HG02852 (cell line): Measurements from ENCODE around the gene LYAR.

Experiments used
- ATAC-seq: cut with Tn5 transposase; IDR thresholded peaks from one replicate; pipeline ENCODE4 v1.9.1; 2021; ENCODE audit warnings: mild to moderate bottlenecking, moderate library complexity; ENCODE audit not compliant: unreplicated experiment

Gene LYAR, protein sequence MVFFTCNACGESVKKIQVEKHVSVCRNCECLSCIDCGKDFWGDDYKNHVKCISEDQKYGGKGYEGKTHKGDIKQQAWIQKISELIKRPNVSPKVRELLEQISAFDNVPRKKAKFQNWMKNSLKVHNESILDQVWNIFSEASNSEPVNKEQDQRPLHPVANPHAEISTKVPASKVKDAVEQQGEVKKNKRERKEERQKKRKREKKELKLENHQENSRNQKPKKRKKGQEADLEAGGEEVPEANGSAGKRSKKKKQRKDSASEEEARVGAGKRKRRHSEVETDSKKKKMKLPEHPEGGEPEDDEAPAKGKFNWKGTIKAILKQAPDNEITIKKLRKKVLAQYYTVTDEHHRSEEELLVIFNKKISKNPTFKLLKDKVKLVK

DNA sequence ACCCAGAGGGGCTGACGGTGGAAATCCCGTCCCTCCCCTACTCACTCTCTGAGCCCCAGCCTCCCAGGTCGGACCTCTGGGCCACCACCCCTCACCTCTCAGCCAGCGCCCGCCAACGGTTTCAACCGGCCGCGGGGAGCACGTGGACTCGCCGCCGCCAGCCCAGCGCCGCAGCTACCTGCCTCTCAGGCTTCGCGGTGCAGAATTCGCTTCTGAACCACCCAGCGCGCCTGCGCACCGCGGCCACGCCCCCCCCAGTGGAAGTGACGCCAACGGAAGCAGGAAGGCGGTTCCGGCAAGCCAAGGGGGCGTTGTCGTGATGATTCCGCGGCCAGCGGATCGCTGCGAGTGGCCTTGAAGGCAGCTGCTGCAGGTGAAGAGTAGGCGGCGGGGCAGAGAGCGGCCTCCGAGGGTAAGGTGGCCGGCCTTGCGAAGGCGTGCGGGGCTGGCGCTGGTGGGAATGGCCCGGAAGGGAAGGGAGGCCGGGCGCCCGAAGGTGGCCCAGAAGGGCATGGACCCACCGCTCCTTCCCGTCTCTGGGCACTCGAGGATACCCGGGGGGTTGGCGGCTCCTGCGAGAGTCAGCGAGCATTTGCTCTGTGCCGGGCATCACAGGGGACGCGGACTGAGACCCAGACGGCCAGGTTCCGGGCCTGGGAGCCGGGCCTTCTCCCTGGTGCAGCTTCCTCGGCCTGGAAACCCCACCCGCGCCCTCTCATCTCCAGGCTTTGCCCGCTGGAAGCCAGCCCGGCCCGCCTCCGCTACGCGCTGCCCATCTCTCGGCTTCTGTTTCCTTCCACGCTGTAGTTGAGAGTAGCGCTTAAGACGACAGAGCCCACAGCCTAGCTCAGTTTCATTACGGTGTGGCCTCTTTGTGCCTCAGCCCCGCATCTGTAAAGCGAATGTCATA lies at the start of gene LYAR, which contains the start of gene ZBTB49:
LYAR (minus strand) TSS at position 214 of the 910 bp plus-strand sequence. CDS start 6,412 bp downstream, outside the sequence.
ZBTB49 (plus strand) TSS at position 311 of the 910 bp plus-strand sequence. CDS start 9,695 bp downstream, outside the sequence.
- peak; percentile 93 for ATAC-seq

DNA sequence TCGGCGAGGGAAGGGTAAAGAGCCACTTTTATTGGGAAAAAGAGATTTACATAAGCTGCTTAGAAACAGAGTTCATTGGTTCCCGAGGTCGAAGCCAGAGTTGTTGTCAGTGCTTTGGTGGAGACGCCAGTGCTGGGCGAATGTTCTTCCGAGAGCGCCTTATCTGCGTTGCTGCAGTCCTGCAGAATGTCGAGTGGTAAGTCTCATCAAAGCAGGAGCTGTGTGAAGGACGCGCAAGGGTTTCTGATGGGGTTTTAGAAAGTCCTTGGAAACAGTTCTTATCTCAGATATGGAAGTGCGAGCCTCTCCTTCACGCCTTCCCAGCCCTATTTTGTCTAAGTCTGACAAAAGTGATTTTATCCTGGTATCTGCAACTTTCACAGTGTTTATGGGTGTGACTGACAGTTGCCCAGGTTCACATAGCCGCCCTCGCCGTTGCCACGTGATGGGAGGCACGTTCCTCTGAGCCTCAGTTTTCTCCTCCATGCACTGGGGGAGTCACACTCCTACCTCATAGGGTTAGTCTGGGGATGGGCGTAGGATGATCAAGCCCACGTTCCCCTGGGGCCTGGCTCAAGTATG lies 49.6 kb upstream of the LYAR start:
- no peak for ATAC-seq

DNA sequence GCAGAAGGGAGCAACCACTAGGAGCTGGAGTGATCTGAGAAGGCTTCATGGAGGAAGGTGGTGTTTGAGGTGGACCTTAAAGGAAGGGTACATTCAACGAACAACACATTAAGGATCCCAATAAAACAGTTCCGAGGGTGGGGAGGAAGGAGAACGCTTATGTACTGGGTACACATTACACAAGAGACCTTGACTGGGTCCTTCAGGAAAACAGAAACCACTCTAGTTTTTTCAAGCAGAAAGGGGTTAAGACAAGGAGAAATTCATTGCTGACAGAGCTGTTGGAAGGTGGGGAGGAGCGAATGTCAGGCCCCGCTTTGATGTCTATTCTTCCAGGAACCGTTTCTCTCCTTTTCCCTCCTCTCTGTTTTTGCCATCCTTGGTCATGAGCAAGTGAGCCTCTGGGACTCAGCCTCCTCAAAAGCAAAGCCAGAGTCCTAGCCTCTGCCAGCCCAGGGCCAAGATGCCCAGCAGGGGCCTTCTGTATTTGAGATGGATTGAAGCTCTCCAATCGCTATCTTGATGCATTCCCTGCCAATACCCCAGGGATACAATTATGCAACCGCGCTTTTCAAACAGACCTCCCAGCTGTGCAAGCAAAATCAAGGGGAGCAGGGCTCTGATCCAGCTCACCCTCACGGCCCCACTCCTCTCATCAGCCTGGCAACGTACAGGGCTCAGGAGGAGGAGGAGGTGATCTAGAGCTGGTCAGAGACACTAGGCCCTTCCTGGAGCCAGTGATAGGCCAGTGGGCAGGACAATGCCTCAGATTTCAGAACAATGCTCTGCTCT lies 48.5 kb upstream of the LYAR start:
- ATAC-seq, result no peak

DNA sequence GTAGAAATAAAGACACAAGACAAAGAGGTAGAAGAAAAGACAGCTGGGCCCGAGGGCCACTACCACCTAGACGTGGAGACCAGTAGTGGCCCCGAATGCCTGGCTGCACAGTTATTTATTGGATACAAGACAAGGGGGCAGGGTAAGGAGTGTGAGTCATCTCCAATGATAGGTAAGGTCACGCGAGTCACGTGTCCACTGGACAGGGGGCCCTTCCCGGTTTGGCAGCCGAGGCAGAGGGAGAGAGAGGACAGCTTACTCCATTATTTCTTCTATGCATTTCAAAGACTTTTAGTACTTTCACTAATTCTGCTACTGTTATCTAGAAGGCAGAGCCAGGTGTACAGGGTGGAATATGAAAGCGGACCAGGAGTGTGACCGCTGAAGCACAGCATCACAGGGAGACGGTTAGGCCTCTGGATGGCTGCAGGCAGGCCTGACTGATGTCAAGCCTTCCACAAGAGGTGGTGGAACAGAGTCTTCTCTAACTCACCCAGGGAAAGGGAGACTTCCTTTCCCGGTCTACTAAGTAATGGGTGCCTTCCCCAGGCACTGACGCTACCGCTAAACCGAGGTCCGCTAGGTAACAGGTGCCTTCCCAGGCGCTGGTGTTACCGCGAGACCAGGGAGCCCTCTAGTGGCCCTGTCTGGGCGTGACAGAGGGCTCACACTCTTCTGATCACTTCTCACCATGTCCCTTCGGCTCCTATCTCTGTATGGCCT lies 45.0 kb upstream of the LYAR start:
- ATAC-seq, result peak; percentile 64

DNA sequence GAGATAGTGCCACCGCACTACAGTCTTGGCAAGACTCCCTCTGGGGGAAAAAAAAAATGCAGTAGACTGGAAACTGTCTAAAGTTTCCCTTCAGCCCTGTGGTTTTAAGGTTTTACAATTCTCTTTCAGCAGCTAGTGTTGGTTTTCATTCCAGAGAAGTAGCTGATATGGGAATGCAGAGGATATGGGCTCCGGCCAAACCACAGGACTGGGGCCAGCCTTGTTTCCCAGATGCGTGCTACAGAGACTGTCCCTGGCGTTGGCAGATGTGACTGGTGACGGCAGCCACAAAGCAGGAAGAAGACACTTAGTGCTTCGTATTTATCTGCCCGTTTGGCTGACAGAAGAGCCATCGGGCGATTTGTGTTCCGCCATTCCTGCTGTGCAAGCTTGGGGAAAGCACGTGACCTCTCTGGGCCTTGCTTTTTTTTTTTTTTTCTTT lies 43.3 kb upstream of the LYAR start:
- ATAC-seq, result no peak

DNA sequence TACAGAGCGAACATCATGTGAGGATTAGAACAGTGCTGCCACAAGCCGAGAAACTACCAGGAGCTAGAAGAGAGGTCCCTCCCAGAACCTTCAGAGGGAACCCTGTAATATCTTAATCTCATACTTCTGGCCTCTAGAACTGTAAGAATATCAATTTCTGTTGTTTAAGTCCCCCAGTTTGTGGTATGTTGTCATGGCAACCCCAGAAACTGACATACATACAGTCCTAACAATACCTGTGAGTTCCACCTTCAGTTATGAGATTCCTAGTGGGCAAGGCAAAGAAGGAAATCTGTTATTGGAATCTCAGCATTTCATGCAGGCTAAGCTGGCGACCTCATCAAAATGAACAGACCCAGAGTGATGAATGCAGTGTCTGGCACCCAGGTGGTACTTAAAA lies 42.6 kb upstream of the LYAR start:
- ATAC-seq, result no peak

DNA sequence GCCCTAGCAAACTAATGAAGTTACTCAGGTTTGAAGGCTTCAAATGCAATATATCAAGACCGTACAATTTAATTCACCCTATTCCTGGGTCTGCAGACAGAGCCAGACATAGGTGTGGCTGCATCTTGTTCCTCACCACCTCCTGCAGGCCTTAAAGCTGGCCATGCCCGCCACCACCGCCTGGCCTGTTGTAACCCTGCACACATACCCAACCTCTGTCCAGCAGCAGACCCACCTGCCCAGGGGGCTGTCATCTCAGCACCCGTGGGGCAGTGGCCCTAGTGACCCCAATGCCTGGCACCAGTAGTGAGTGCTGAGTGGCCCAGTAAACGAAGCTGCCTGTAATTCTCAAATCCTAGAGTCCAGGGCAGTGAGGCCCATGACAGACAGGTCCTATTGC lies 40.8 kb upstream of the LYAR start:
- ATAC-seq, result no peak

DNA sequence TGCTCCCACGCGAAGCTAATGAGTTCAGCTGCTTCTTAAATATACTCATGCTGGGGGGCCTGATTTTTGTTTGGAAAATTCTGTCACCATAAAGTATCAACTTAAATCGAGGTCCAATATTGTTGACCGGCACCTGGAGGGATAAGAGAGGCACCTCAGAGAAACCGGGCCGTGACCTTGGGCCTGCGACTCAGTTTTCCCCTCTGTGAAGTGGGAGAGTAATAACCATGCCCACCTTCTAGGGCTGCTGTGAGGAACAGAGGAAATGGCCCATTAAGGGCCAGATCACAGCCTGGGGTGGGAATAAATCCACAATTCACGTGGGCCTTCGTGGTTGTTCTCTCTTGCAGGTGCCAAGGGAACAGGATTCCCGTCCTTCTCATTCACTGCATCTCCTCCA lies 39.5 kb upstream of the LYAR start:
- ATAC-seq, result no peak

DNA sequence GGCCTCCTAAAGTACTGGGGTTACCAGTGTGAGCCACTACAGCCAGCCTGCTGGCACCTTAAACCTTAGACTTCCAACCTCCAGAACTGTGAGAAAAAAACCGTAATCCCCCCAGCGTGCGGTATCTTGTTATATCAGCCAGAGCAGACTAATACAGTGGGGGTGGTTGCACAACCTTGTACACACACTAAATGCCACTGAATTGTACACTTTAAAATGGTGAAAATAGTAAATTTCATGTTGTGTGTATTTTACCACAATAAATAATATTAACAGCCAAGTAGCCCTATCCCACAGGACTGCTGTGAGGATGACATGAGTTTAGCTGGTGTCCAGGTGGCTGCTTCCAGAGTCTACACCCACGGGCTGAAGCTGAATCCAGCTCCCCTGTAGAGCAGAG lies 38.9 kb upstream of the LYAR start:
- ATAC-seq, result no peak

DNA sequence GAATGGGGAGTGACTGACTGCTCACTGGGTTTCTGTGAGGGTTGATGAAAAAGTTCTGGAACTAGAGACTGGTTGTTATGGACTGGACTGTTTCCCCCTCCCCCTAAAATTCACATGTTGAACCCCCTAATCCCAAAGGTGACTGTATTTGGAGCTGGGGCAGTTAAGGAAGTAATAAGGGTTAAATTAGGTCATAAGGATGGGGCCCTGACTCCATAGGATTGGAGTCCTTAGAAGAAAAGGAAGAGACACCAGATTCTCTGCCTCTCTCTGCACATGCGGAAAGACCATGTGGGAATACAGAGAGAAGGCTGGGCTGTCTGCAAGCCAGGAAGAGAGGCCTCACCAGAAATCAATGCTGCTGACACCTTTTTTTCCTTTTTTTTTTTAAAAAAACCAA lies 38.3 kb upstream of the LYAR start:
- no peak for ATAC-seq

DNA sequence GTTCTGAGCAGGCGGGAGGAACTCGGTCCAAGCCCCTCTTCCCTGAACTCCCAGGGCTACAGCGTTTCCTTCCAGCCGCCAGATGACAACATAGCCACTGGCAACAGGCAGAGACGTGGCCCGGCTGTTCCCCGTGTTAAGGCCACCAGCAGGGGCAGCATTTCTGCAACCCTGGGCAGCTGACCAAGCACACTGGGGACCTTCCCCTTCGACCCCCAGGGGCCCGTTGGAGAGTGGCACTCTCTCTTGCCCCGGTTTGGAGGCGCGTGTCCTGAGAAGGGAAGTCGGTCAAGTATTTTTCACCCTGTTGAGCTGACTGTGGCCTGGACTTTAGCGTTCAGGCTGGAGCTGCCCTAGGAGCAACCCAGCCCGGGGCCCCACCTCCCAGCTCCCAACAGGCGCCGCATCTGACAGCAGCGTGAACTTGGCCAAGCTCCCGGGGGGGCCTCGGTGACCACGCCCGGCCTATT lies 37.7 kb upstream of the LYAR start:
- no peak for ATAC-seq

DNA sequence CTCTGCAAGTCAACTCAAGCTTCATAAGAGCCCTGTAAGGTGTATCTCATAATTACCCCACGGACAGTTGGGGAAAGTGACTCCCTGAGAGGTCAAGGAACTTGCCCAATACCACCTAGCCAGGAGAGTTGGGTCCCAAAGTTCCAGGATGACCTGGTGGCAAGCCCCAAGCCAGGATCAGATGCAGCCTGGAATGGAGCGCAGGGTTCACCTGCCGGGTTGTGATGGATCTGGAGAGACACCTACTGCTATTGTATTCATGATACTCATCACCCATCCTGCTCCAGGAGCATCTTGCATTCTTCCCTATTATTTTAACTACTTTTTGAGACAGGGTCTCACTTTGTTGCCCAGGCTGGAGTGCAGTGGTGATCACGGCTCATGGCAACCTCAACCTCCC lies 36.2 kb upstream of the LYAR start:
- ATAC-seq, result no peak

DNA sequence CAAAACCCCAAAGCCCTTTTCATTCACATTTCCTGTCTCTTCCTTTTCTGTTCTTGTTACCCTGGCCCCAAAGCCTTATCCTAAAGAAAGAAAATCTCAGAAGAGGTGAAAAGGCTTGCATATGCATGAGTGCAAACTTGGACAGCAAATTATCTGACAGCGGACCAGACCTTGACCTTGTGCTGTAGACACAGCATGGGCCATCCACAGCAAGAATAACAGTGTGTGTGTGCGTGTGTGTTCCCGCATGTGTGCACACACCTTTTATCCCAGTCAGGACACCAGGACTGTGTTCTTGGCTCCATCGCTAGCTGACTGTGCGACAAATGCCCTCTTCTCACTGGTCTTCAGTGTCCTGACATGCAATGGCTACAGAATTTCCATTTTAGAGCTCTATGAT lies 35.4 kb upstream of the LYAR start:
- ATAC-seq, result no peak

DNA sequence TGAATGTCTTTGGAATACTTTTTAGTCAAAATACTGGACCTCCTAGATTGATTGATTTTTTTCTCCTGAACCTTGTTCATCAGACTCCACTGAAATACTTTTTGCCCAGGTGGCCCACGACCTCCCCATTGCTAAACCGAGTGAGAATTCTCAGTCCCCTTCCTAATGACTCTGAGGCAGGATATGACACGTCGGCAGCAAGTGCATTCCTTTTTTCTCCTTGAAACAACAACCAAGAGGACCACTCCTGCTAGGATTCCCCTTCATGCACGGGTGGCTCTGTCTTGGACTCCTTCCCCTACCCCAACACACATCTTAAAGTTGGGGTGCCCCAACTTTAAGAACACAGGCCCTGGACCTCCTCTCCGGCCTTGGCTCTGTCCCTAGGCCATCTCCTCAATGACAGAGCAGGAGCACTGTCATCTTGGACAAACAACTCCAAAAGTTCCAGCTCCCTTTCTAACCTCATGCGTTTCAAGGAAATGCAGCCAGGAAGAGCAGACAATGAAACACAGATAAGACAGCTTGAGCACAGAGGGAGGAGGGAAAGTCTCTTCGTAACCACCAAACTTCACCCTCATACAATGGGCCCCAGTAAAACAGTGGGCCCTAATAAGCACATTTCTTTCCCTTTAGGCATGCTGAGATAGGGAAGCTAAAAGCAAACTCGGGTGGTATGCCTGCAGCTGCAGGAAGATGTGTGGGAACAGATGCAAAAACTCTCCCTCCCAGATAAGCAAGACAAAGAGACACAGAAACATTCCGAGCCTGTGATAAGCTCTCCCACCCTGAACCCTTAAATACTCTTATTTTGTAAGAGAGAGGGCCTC lies 34.0 kb upstream of the LYAR start:
- ATAC-seq, result no peak

DNA sequence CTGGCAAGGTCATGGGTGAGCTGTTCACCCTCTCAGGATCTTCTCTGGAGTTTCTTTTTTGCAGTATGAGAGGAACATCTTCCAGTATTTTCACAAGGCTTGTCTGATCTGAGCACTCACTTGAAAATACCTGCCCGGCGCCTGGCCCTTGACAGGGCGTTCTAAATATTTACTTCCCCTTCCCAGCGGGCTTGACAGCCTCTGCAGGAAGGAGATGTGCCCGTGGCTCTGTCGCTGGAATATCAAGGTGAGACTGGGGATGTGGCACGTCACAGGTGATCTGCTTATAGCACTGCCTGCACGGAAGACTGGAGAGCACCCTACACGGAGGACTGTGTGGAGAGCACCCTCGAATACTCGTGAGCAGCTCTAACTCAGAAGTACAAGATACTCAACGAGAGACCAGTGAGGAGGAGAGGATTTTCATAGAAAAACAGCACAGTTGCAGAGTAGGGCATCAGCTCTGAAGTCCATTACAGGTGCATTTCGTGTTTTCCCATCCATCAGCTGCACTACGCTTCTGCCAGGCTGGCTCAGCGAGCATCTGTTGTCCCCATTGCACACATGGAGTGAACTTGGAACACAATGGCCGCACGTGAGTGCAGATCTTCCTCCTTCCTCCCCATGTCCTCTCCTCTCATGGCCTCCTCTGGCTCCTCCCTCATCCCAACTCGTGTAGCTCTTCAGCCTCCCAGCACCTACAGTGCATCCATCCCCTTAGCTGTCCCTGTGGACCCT lies 32.2 kb upstream of the LYAR start:
- no peak for ATAC-seq

DNA sequence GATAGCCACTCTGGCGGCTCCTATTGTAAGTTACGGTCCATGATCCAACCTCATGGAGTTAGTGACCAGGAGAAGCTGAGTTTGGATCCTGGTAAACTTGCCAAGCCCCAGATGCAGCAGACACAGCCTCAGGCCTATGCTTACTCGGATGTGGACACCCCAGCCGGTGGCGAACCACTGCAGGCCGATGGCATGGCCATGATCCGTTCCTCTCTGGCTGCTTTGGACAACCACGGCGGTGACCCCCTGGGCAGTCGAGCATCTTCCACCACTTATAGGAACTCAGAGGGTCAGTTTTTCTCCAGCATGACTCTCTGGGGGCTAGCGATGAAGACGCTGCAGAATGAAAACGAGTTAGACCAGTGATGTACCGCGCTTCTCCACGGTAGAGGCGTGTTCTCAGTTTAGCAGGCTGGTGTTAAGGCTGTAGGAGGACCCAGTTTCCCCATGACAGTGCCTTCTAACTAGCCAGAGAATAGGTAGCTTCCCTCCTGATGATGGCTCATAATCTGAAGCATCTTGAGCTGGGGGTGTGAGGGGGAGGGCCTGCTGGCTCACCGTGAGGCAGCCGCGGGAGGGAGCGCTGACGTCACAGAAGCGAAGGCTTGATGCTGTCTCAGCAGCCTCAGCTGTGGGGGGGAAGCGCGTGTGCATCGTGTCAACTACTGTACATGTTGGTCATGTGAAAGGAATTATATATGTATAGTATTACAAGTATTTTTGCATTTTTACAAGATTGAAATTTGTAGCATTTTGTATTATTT lies 31.2 kb upstream of the LYAR start:
- ATAC-seq, result no peak

DNA sequence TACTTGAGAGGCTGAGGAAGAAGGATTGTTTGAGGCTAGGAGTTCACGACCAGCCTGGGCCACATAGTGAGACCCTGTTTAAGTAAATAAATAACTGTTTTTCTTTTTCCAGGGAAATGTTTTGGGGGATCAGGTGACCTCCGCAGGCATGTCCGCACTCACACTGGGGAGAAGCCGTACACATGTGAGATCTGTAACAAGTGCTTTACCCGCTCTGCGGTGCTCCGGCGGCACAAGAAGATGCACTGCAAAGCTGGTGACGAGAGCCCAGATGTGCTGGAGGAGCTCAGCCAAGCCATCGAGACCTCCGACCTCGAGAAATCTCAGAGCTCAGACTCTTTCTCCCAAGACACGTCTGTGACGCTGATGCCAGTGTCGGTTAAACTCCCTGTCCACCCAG lies 30.6 kb upstream of the LYAR start:
- no peak for ATAC-seq
